Umbilical cord (tissue), 2 donors: ENCODE results near the gene PDE10A. TPM values are rescaled to one million over a fixed set of nuclear protein-coding genes. Genes with fewer than 3 reads are reported as not detected.

ENCODE experiments used
- DNase-seq: peaks from one replicate; pipeline ENCODE4 v3.0.0-alpha.2; 2015; ENCODE audit warnings: low spot score
- total RNA-seq: library from RNA; depleted of rRNA; stranded (reverse); fragments of >200 nt; gene quantifications from one replicate; pipeline ENCODE4 v1.2.3, GENCODE V29; 2014; ENCODE audit warnings: low replicate concordance; ENCODE audit not compliant: insufficient read depth

The PDE10A gene
- total RNA-seq, 1 donor from 2014 or later = 15.4 TPM

DNA sequence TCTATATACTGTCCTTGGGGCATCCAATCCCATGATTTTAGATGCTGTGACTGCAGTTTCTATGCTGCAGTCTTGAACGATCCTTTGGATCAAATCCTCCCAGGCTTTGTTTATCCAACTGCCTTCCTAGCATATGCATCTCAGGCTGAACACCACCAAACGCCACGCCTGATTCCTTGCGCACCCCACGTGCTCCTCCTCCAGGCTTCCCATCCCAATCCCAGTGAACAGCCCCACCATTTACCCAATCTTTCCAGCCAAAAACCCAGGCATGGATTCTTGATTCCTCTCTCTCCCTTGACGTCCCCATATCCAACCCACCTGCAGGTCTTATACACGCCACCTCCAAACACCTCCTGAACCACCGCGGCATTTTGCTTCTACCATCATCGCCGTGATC lies 7.8 kb downstream of the PDE10A start:
- DNase-seq = no peak

DNA sequence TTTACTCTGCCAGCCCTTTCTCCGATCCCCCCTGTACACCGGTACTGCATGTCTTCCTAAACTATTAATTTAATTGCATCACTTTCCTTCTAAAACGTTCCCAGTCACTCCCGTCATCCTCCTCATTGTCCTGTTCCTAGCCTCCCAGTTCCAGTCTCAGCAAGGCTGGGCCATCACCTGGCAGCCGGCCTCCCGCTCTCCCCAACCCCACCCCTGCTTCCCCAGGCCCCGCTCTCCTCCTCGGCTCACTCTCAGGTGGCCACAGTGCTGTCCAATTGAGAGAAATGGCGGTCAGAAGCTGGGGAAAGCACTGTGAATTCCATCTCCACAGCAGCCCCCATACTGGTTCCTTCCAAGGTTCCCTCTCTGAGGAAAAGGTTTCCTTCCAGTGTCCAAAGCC lies 8.9 kb downstream of the PDE10A start:
- DNase-seq = no peak

DNA sequence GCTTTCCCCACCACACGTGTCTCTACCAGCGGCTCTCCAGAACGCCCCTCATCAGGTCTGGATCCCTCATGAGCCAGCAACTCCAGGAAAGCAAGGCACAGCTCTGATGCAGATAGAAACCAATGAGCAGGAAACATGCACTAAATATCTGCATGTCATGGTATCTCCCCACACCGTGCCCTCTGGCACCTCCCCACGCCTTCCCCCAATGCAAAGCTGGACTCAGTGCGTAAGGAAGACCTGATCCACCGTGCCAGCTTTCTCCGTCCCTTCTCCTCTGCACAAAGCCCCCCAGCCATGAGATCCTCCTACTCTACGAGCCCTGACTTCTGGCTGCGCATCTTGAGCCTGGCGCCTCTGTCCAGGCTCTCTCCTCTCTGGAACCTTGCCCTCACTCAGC lies 9.4 kb downstream of the PDE10A start:
- DNase-seq = no peak

DNA sequence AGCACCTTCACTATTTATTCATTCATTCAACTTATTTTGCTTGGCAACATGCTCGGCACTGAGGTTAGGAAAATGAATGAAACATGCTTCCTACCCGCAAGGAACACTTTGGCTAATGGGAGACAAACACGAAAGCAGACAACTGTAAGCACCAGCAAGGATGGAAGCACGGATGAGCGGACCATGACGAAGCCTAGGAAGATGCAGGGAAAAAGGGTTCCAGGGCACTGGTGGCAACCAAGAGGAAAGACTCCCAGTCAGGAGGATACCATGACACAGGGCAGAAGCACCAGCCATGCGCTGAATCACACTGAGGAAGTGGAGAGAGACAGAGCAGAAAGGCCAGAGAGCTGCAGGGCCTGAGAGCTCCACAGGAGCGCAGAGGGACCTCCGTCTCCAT lies 9.8 kb downstream of the PDE10A start:
- DNase-seq = no peak

DNA sequence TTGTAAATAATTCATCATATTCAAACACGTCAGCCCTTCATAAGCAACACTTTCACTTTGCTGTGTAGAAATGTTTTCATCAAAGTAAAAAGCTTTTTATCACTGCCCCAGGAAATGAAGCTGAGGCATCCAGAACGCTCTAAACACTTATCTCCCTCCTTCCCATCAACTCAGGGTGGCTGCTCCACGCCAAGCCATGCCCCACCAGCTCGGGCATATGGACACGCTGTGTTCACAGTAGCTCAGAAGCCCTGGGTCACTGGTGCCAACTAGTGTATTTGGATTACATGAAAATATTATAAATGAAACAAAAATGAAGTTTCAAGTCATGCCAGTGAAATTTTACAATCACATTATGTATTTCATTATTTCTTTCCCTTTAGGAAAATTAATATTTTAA lies 10.3 kb downstream of the PDE10A start:
- DNase-seq = no peak

DNA sequence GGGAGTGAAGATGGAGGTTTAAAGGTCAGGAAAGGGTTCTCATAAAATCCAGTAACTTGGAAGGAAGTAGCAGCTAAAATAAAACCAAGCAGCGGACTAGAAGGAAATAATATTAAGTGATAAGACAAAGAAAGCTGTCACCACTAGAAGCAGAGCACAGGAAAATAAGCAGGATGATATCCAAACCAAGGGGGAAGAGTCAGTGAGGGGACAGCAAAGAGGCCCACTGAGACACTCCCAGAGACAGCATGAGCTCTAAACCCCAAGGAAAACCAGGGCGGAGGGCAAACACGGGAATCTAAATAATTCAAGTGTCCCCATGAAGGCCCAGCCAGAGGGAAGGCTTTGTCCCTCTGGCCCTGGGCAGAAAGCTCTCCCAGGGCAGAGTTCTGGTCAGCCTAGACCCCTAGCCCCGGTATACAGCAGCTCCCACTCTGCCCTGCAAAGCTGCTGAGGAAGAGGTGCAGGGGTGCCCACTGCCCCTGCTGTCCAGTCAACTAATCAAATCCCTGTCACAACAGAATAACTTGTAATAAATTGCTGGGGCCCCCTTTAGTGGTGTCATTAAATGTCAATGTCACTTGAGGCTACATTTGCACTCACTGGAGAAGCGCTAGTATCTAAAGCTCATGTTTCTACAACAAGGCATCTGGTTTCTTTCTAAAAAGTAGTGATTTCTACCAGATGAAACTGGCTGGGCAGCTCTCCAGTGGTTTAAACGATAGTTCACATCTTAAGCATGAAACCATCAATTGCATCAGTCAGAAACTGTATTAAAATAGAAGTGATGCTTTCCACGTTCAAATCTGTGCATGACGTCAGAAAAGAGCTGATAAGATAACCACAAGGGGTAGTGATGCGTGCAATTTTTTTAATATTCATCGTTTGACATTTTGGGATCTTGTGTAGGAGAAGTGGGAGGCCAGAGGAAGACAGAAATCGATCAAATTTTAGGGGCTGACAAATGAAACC lies 13.6 kb downstream of the PDE10A start:
- peak; percentile 96 for DNase-seq

DNA sequence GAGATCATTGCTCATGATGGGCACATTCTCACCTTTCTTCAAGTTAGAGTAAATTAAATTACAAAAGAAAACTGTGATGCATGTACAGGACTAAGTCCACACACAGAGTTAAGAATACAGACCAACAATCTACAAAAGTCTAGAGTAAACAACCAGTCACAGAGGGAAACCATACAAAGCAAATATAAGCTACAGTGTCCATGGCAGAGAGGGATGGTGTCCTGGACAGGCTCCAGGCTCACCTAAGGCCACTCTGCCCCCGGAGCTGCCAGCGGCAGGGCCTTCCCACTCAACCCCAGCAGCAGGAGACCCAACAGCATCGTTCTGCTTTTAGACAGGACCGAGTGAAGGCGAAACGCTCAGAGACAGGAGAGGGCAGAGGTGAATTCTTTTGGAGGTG lies 16.0 kb downstream of the PDE10A start:
- DNase-seq = no peak

DNA sequence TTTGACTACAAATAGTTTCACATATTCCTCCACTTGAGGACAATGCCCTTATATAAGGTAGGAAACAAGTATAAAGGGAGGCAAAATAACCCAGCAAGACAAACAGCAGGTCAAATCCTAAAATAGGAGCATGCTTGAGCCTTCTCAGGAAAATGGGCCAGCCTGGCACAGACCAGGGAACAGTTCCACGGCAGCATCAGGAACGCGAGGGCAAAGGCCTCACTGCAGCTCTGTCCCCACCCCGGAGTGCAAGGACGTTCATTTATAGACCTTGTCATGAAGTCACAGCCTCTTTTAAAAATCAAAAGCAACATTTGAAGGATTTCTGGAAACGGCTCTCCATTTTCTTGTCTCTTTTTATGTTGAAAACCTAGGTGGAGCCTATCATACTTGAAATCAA lies 17.1 kb downstream of the PDE10A start:
- no peak for DNase-seq

DNA sequence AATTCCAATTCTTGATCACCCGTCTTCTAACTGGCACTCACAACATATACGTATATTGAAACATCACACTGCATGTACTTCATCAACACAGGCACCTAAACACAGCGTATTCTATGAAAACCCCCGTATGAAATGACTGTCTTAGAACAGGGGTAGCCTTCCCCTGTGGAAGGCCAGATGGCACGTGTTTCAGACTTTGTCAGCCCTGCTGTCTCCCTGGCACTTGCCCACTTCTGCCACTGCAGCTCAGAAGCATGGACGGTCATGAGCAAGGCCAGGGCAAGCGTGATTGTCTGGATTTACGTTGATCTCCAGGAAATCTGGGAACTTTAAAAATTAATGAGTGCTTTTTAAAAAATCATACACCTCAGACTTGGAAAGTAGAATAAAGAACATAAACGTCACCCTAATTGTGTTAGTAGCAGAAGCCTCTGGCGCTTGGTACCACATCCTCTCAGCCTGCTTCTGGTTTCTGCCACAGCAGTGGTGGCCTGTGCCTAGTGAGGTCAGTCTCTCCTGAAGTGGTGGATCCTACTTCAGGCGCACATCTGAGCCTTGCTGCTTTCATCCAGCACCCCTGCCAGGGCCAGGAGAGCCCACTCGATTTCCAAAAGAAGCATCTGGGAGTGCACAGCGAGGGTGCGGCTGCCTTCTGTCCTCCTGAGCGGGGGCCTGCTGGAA lies 18.3 kb downstream of the PDE10A start:
- no peak for DNase-seq

DNA sequence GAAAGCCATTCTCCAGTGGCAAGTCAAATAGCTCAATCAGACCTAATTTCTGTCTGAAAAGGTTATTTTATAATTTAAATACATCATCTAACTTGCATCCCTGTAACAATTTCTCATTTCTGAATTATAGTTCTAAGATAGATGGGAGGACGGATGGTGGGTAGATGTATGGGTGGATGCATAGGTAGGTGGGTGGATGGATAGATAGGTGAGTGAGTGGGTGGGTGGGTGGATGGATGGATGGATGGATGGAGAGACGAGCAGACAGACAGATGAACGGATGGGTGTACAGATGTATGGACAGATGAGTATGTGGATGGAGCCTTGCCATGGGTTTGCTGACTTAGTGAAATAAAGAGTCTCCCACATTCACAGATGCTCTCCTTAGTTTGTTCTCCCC lies 20.0 kb downstream of the PDE10A start:
- DNase-seq = no peak

DNA sequence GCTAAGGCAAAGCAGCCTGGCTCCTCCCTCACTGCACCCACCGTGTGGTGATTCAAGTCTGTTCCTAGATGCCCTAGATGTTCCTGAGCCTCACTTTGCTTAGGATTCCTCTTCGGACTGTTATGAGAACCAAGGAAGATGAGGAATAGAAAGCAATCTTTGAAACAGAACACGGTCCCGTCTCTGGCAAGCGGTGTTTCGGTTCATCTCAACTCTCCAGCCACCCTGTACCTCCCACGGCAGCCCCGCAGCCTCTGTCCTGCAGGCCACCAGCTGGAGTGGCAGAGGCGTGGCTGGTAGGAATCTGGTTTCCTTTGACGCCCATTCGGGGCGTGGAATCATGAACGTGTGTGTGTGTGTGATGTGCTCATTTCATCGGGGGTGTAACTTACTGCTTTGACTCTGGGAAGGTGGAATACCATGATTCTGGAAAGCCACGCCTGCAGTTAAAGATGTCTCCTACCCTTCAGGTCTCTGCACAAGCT lies 21.3 kb downstream of the PDE10A start:
- DNase-seq = no peak

DNA sequence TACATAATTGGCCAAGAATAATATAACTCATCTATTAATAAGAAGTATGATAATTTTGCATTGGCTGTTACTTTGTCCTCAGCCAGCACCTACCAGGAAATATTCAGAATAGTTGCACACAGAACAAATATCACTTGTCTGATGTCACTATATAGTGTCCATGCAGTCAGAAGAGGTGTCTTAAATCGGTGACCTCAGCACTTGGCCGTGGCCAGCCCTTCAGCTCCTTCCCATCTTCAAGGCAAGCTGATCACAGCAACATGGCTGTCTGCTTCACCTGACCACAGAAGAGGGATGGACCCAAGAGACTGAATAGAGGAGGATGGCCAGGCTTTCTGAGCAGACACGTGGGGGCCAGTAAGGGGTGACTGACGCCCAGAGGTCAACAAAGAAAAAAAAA lies 22.2 kb downstream of the PDE10A start:
- DNase-seq = no peak

DNA sequence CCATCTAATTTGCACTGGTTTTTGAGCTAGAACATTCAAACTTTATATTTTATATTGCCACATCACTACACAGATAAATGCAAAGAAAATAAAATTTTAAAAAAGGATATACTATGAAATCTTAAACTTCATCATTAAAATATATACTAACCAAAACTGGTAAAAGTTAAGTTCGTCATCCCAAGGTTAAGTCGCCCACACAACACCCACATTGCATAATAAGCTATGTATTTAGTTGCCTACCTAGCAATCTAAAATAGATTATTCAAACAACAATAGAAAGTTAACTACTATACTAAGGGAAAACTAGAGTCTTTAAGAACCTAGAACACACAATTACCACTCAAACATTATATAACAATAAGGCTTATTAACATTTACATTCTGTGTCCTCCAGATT lies 24.5 kb downstream of the PDE10A start:
- no peak for DNase-seq

DNA sequence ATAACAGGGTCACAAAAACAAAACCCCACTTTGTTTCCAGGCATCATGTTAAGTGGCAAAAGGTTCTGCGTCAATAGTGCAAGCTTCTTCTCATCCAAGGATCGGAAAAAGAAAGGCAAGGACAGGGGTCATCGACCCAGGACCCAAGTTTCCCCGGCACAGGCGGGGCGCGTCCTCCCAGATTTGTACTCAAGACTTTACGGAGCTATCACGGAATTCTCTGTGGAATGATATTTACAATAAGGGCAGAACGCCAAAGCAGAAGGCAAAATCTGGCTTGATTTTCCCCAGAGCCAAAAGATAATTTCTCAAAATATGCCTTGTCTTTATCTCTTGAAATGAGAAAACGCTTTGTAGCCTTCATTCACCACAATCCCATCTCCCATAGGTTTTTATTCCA lies 25.5 kb downstream of the PDE10A start:
- peak; percentile 66 for DNase-seq

DNA sequence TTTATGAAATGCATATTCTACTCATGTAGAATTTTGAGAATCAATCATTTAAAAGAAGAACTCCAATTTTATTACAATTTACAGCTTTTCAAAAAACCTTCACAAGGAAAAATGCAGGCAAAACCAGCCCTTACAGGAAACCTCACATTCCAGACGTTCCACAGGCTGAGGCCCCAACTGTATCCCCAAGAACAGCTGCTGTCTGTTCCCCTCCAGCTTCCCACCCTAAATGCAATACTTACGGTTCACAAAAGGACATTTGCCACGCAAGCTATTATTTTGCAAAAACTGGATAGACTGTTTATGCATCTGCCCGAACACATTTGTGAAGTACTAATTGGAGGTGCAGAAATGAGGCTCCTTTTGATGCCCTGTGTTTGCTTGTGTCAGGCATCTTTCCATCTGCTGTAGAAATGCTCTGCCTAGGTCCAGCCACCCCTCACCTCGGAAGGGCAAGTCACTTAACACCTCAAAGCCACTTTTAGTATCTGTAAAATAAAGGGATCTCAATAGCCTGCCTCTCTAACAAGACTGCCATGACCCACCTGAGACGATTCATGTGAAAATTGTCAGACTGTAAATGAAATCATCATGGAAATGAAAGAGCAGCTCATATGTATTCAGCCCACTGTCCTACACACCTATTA lies 26.5 kb downstream of the PDE10A start:
- DNase-seq = peak; percentile 69

DNA sequence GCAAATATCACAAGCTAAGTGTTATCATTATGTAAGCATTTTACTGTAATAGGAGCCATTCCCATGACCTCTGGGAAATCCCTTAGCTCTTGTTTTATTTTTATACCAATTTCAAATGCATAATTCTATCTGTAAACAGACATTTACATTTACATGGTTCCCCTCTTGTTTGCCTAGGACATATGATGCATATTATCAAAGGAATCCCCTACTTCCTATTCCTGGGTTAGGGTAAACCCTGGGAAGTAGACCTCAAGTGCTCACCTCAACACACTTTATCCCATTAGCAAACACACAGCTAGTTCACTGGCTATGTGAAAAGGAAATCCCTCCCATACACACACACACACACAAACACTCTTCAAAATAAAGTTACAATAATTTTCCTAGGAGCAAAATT lies 27.1 kb downstream of the PDE10A start:
- DNase-seq = peak; percentile 13

DNA sequence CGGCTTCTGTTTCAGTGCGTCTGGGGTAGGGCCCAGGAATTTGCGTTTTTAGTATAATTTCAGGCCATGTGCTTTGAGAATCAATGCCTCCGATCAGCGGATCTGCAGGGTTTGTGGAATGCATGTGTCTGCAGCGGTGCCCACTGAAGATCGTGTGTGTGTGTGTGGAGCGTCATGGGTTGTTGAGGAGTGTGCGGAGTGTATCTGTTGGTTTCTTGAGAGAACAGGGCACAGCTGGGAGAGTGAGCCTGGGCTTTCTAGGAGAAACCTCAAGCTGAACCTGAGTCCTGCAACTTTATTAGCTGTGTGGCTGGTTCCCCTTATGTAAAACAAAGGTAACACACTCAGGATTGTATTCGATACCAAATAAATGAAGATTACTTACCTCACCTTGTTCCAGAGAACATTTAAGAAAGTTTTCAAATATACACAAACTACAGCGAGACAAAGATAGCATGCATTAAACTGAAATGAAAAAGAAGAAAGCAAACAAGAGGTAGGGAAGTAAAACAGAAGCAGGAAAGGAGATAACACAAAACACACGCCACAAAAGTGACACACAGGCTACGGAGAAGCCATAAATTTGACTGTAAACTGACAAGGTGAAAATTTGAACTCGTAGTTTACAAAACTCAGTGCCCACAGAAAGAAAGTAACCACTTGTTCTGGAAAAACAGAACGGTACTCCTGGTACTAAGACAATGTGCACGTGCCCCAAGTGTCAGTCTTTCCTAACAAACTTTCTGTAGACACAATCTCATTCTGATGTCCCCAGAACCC lies 28.8 kb downstream of the PDE10A start:
- DNase-seq = peak; percentile 9

DNA sequence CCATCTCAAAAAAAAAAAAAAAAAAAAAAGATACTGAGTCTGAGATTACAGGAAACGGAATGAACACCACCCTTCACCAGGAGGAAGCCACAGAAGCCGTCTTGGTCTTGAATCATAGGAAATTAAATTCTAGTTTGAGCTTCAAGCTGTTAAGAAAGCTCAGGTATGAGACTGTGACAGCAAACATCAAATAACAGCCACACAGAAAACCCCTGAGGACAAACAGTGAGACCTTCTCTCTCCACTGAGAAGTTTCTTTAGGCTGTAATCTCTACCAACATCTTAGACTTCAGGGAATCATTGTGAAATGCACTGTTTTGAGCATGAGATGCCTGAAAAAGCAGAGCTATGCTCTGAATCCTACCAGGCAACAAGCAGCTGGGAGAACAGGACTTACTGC lies 30.8 kb downstream of the PDE10A start:
- peak; percentile 81 for DNase-seq

DNA sequence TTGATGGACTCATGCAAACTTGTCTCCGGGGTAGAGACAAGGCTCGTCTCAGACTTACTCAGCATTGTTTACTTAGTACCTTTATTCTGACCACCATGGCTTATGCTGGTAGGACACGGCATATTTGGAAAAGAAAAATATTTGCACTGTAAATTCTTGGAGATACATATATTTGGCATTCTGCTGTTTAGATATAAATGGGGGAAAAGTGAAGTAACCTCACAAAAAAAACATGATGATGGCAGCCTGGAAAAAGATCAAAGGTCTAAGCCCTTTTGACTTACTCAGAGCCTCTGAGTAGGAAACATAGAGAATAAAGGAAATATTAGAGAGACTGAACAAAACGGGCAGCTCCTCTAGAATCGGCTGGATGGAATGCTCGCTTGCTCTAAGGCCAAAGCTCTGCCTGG lies 32.5 kb downstream of the PDE10A start:
- peak; percentile 64 for DNase-seq

DNA sequence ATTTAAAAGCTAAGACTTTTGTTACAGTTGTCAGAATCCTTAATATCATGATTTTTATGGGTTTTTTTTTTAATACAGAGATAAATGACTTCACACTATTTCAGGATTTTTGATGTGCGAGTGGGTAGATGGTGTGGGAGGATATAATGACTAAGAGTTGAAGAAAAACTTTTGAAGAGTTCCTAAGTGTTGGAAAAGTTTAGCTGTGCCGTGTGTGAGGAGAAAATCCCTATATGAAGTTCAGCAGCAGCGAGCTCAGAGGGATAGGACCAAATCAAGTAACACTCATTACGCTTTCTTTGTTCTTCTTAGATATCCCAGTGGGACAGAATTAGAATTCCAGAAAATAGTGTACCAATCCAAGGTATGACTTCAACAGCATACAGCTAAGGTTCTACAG lies 34.1 kb downstream of the PDE10A start:
- no peak for DNase-seq

DNA sequence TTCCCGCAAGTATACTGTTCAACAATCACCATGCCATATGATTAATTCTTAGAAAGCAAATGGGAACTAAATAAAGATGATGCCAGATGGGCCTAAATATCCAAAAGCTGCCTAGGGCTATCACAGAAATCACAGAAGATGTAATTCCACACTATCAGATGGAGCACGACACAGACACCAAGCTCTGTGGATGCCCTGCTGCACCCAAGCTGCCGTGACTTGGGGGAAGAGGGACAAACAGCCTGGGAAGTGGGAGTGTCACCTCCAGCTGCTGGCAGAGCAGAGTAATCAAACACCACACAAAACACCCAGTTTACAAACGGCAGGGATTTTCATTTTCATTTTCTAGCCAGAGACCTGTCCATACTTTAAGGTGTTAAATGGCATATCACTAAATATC lies 35.7 kb downstream of the PDE10A start:
- DNase-seq = no peak

DNA sequence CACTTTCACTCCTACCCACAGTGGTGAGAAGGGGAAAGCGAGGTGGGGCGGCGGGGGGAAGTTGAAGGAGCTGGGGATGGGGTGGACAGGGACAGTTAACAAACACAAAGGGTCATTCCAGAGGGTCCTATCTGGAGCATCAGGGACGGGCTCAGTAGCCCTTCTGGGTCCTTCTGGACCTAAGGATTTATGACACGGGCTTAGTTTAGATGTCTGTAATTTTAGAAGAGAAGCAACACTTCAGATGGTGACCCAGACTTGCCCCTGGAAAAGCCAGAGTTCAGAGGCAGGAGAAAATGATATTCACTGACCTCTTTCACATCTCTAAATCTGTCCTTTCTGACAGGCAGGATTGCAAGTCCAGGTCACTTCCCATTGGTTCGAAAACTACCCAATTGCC lies 36.3 kb downstream of the PDE10A start:
- no peak for DNase-seq
